ENCODE results near the gene CLDN15. TPM values are rescaled to one million over a fixed set of nuclear protein-coding genes. Genes with fewer than 3 reads are reported as not detected.

The CLDN15 gene
- total RNA-seq, 1 experiment from 2014 or later, result 9.7 TPM

DNA sequence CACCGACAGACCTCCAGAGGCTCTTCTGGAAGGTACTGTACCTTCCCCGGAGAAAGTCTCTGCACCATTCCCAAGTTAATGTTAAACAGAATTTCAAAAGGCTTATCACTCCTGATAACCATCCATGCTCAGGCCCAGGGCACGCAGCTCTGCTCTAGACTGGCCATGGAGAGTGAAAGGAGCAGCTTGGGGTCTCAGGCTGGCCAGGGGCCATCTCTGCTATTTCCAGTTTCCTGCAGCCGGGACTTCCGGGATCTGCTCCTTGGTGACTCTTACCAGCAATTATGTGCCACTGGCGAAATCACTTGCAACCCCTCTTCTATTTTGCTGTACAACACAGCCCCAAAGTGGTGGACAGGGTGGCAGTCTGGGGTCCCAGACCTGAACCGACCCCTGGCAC lies 6.0 kb downstream of the CLDN15 start:
- no peak overlapping the region for H2BK20ac ChIP-seq (ENCODE audit: low read depth, low read length, poor library complexity, severe bottlenecking)
- Mint-ChIP-seq H3K4me1 (peaks cover 20 to 23% of the 10 kb centered on the region in 2 experiments), H3K27me3 (ENCODE audit: low read depth) (no peaks in the 10 kb centered on the region), H3K36me3 (ENCODE audit: insufficient read depth in 1 of 3, low read depth in 3 of 3) (peaks cover 0 to 28% (median 6%) of the 10 kb centered on the region in 3 experiments; a peak in 5 of 7 replicates), H3K4me3 (peak overlapping the region; percentile 71 to 85), H3K9me3 (no peaks in the 10 kb centered on the region), H3K27ac (peak overlapping the region; percentile 50 to 92 (median 67); a peak in 2 of 7 replicates)
- H3K14ac ChIP-seq (ENCODE audit: insufficient read depth, low read length), result no peak overlapping the region
- no peak overlapping the region for H3K56ac ChIP-seq (ENCODE audit: insufficient read length, low read depth, low read length)
- no peak overlapping the region for H2AK5ac ChIP-seq (ENCODE audit: insufficient read length, low read length)
- no peaks in the 10 kb centered on the region for H4K20me1 ChIP-seq (ENCODE audit: control insufficient read depth, insufficient read depth, insufficient read length)
- H3K23me2 ChIP-seq (ENCODE audit: insufficient read length, low read depth, low read length, poor library complexity, severe bottlenecking), result no peaks in the 10 kb centered on the region
- H2BK15ac ChIP-seq (ENCODE audit: low read depth, low read length), result no peak overlapping the region
- no peak overlapping the region for H2AFZ ChIP-seq (ENCODE audit: low read length)
- no peak for DNase-seq
- no peak overlapping the region for H4K91ac ChIP-seq (ENCODE audit: insufficient read length, low read depth, low read length)
- no peaks in the 10 kb centered on the region for H3K9me3 ChIP-seq (ENCODE audit: control insufficient read depth, low read depth, low read length)
- H4K8ac ChIP-seq (replicated peaks; ENCODE audit: insufficient read length, low read depth, low read length), result no peak overlapping the region
- no peak overlapping the region for H2BK120ac ChIP-seq (ENCODE audit: low read depth, low read length, poor library complexity, severe bottlenecking)
- no peak overlapping the region for H2BK12ac ChIP-seq (ENCODE audit: insufficient read length, low read depth, low read length)
- H3K79me1 ChIP-seq (ENCODE audit: insufficient read depth, low read depth, low read length, poor library complexity, severe bottlenecking), result no peaks in the 10 kb centered on the region
- no peaks in the 10 kb centered on the region for H3K27me3 ChIP-seq (ENCODE audit: insufficient read depth, low read length)
- no peak overlapping the region for H2BK5ac ChIP-seq (ENCODE audit: insufficient read length, low read length)
- peak overlapping the region; percentile 49 for H3K4me2 ChIP-seq (ENCODE audit: insufficient read depth, insufficient read length, low read length)
- 0 out of 2 replicates have a peak, but pooled peaks cover 3% of the 10 kb centered on the region for H3K4me1 ChIP-seq (ENCODE audit: insufficient read depth, low read length)
- no peak overlapping the region for H3K23ac ChIP-seq (ENCODE audit: insufficient read length, low read depth, low read length)
- no peak overlapping the region for H4K5ac ChIP-seq (ENCODE audit: insufficient read length, low read depth, low read length)
- H3K9ac ChIP-seq (ENCODE audit: extremely low read depth, insufficient read length, low read length), result no peak overlapping the region
- no peak overlapping the region for H3K27ac ChIP-seq (ENCODE audit: insufficient read length, low read depth, low read length)
- TF ChIP-seq, protein P1, sequence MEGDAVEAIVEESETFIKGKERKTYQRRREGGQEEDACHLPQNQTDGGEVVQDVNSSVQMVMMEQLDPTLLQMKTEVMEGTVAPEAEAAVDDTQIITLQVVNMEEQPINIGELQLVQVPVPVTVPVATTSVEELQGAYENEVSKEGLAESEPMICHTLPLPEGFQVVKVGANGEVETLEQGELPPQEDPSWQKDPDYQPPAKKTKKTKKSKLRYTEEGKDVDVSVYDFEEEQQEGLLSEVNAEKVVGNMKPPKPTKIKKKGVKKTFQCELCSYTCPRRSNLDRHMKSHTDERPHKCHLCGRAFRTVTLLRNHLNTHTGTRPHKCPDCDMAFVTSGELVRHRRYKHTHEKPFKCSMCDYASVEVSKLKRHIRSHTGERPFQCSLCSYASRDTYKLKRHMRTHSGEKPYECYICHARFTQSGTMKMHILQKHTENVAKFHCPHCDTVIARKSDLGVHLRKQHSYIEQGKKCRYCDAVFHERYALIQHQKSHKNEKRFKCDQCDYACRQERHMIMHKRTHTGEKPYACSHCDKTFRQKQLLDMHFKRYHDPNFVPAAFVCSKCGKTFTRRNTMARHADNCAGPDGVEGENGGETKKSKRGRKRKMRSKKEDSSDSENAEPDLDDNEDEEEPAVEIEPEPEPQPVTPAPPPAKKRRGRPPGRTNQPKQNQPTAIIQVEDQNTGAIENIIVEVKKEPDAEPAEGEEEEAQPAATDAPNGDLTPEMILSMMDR (conservative IDR thresholded peaks at IDR 0.05), result no peak
- H3K18ac ChIP-seq (ENCODE audit: insufficient read length, low read depth, low read length), result no peak overlapping the region
- no CpG with 5 or more reads among the region's 7 CpGs for WGBS (ENCODE audit: extremely low coverage, insufficient read length, low lambda C conversion rate)
- H3K4ac ChIP-seq (ENCODE audit: low read depth, low read length), result no peak overlapping the region
- H3K79me2 ChIP-seq (ENCODE audit: insufficient read depth, low read length), result no peaks in the 10 kb centered on the region
- no peak overlapping the region for H3T11ph ChIP-seq (ENCODE audit: low read length)

Data from H9 (cell line).